HTERT RPE-1 (cell line): ENCODE results near the gene CNPY1.

ENCODE experiments used
- in situ Hi-C: fragments of 300-500 bp; cut with MboI; formaldehyde crosslinking; loops from 4 replicates; pipeline ENCODE4 v1.14.3; 2020; ENCODE audit warnings: low sequenced_read_pairs

Gene CNPY1

DNA sequence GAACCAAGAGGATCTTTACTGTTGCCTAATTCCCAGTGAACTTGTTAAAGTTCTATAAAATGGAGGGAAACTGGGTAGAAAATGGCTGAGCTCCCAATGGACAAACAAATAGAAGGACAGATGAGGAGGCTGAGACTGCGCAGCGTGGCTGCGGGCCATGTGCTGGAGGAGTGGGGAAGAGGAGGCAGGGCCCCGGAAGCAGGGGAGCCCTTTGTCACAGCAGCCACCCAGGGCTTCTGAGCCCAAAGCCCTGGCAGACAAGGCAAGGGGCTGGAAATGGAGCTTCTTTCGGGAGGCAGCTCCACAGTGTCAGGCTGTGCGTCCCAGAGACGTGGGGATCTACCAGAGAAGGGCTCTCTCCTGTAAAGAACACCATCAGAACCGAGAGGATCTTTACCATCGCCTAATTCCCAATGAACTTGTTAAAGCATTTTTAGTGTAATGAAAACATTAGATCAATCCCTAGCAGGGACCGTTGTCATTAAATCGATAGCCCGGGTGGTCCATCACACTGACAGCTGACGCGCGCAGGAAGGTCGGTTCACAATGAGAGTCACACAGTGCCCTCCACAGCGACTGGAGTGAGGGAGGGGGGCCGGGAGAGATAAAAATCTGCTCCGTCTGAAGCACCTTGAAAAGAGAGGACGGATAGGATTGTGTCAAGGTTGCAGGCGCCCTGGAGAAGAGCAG, 14.0 kb upstream of the CNPY1 start:
- in situ Hi-C loops = no loop called here

DNA sequence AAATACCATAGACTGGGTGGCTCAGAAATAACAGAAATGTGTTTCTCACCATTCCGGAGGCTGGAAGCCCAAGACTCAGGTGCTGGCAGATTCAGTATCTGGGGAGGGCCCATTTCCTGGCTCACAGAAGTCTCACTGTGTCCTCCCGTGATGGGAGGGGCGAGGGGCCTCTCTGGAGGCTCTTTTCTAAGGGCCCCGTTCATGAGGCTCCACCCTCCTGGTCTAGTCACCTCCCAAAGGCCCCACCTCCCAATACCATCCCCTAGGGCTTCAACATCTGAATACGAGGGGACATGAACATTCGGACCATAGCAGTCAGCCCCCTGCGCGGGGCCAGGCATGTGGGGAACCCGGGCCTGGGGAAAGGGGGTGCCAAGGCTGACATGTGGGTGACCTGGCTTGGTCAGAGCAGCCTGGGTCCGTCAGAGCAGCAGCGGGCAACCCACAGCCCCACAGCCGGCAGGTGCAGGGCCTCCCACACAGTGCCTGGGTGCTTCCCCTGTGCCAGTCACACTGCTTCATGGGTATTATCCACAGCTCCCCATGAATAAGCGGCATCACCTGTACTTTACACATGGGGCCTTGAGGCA, 13.3 kb upstream of the CNPY1 start:
- in situ Hi-C loops = no loop called here

DNA sequence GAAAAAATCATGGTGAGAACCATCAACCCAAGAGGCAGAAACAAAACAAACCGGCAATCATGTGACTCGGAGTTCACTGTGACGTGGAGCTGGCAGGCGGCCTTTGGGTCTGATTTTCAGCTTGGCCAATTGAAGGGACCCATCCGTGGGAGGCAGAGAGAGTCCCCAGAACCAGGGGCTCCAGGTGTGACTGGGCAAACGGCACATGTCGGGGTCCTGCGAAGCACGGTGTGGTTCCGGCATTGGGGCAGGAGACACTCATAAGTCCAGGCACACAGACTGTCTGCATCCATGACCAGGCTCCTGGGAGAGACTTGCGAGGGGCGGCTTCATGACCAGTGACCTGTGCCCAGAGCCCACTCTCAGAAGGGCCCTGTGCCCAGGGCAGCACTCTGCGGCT, 12.6 kb upstream of the CNPY1 start:
- in situ Hi-C loops = no loop called here

DNA sequence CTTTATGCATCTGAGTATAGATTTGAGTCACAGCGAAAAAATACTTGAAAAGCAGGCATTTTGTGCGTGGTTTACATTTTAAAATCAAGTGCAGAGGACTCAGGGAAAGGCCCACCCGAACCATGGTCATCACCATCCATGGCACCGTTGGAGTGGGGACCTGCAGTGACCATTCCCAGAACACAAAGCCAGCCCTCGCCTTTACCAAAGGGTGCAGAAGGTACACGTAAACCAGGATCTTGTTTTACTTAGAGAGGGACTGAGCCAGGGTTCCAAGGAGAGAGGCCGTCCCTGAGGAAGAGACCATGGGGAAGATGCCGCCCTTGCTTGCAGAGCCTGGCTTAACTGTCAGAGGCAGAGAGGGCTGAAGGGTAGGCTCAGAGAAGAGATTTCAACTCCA, 12.0 kb upstream of the CNPY1 start:
- in situ Hi-C loops = no loop called here

DNA sequence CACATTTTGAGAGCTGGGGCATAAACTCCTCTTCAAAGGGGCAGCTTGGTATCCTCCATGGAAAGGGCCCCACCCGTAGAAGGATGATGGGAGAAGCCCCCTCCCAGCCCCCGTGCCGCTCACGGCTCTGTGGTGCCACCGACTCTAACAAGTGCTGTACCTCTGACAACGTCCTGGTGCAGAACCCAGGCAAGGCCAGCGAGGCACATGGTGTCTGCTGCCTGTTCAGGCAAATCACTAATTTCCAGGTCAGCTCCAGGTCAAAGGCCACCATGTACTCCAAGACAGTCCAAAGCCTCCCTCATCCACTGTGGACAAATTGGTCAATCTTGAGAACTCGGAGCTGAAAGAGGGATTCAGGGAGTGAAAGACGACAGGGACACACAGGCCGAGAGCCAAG, 11.4 kb upstream of the CNPY1 start:
- in situ Hi-C loops = no loop called here

DNA sequence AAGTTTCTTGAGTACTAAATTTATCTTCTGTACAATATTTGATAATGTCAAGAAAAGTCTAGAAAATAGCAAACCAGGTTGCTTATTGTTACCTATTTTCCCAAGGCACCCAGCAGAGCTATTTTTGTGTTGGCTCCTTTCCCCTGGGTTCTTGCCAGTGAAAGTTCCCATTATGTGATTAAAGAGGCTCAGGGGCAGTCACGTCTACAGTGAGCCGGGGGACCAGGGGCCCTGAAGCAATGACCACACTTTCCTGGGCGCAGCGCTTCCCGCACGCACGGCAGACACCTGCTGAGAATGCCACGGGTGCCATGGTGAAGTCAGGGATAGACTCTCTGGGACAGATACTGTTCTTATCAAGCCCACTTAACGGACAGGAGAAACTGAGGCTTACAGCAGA, 10.4 kb upstream of the CNPY1 start:
- in situ Hi-C loops = no loop called here

DNA sequence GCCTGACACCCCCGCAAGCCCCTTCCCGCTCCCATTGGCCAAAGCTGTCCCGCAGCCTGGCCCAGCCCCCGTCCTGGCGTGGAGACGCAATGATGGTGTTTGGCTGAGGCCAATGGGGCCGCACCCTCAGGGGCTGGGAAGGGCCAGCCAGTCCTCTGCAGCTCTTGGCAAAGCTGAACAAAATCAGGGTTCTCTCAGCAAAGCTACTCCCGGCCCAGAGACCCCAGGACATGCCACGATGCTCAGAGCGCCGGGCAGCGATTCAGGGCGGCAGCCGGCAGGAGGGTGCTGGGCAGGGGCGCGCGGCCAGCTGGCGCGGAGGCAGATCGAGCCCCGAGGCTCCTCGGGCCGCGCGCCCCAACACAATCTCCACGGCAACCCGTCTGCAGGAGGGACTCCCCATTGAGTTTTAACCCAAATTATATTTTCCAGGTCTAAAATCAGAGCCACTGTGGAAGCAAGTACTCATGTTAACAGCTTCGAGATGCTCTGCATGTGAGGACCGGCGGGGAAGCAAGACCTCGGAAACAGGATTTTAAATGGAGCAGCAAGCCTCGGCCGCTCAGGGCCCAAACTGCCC, 8.8 kb upstream of the CNPY1 start:
- in situ Hi-C loops = no loop called here

DNA sequence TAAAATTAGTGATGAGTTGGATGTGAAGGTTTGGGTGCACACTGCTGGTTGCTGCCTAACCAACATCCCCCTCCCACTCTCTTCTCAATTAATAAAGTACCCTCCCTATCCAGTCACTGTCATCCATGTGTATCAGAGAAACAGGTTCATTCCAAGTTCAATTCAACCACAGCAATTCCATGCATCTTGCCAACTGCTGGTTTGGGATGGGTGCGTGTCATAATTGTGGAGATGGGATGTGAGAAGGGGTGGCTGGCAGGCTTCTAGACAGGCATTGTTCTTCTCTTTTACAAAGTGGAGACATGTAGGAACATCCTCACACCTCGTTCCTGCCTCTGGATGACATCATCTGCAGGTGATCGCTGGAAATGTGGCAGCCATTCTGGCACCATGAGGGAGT, 7.5 kb upstream of the CNPY1 start:
- in situ Hi-C loops = no loop called here

DNA sequence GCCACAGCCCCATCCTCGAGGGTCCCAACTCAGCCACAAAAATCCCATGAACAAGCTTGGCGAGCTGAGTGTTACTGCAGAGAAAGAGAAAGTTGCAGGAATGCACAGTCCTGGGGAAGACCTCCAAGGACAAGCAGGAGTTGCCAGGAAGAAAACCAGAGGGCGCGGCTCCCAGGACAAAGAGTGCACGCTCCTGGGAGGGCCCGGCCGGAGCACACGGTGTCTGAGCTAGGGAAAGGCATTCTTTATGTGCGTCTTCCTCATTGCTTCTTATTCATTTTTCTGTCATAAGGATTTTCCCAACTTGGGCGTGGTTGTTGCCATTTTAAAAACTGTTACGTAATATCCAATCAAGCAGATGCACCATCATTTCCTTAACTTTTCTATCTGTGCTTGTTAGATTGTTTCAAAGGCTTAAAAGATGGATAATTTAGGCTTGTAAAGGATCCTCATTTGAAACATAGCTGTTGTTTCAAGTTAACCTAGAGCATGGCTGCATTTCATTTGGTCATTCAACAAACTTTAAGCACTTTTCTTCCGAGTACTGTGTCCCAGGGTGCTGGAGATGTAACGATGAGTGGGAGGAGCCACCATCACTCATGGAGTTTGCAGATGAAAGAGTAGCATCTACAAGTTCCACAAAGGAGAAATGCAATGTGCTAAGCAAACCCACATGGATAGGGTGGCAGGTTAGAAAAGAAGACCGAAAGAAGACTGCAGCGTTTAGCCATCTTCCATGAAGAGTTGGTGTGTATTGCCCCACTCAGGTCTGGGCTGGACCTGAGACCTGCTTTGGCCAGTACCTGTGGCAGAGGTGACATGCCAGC, 5.6 kb upstream of the CNPY1 start:
- in situ Hi-C loops = no loop called here

DNA sequence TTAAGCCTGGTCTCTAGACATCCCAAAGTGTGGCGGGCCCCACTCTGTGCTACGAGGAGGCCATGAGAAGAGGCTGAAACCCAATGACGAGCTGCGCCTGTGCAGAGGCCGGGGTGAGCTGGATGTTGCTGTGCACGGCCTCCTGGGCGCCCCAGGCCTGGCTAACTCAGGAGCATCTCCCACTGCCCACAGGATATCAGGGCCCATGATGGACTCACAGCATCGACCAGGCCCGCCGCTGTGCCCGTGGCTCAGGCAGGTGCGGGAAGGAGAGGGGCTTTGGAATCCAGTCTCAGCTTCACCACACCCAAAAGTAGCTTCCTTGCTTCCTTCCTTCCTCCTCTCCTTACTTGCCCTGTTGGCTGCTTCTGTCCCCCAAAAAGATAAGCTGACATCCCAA, 4.6 kb upstream of the CNPY1 start:
- in situ Hi-C loops = no loop called here

DNA sequence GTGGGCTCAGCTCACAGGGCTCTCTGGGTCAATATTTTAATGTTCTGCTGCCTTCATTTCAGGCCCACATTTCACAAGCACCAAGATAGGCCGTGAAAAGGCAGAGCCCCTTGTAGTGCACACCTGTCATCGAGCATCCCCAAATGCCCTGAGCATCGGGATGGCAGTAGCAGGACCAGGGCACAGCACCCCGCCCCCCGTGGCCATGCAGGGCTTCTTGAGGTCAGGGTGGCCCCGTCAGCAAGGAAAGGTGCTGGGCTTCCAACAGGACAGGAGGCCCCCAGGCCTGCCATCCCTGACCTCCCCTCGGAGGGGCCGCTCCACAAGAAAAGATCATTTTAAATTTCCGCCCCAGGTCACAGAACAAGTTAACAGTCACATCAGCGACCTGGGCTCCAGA, 2.9 kb upstream of the CNPY1 start:
- in situ Hi-C loops = no loop called here

DNA sequence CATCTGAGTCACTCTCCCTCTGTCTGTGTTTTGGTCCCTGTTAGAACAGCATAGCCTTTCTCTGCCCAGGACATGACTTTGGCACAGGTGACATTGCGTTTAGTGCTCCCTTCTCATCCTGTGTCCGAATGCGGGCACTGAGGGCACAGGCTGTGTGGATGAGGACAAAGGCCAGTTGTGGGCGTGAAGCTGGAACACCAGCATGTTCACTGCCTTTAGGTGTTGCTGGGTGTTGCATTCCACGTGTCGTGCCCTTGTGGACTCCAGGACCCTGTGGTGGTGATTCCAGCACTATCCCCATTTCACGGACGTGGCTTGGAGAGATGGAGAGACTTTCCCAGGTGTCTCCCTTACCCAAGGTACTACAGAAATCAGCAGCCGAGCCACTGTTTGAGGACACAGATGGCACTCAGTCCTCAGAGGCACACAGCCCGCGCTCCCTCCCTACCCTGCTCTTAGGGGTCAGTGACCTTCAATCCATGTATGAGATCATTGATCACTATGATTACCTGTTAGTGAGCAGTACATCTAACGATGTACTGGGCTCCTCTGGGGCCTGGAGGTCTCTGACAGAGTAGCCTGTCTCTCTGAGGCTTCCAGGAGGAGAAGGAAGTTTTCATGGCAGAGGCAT, 917 bp upstream of the CNPY1 start:
- in situ Hi-C loops = no loop called here

DNA sequence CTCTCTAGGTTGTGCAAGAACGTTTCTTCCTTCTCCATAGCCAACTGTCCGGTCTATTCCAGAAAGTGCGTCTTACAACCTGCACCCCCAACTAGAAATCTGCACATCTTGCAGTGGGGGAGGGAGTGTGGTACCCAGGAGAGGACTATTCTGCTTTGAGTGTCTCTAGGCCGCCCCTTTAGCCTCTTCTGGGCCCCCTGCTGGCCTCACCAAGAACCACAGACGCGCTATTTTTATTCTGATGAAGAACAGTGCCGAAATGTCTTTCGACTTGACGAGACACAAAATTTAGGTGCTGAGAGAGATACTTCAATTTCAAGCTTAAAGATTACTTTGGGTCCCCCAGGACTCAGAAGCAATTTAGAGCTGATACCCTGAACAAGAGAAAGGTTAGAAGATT, 1.0 kb downstream of the CNPY1 start:
- in situ Hi-C loops = no loop called here

DNA sequence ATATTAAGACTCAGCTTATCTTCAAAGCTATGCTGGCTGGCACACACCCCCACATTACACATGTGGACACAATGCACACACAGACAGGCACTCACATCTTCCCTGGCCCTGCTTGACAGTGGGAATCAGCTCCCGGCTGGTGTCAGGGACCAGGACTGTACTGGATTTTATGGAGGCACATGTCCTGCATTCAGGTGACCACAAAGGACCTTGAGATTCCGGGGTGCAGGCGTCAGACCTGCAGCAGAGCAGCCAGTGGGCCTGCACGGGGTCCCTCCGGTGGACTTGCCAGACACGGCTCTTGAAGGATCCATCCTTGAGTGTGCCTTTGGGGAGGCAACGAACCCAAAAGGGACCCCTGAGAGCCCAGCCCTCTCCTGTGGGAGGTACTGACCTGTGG, 1.9 kb downstream of the CNPY1 start:
- in situ Hi-C loops = no loop called here

DNA sequence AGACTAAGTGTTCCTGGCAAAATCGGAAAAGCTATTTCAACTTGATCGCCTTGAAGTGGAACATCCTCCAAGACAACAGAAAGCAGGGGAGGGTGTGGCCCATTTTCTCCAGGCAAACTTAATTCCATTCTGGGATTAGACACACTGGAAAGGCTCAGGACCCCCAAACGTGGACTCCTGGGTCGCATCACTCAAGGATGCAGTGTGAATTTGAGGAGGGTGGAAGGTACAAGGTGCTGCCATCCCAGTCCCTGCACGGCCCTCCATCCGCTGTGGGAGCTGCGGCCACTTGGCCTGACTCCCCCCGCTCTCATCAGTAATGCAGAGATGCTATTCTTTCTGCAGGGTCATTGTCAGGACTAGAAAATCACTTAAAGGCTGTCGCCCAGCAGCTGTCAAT, 2.4 kb downstream of the CNPY1 start:
- in situ Hi-C loops = no loop called here

DNA sequence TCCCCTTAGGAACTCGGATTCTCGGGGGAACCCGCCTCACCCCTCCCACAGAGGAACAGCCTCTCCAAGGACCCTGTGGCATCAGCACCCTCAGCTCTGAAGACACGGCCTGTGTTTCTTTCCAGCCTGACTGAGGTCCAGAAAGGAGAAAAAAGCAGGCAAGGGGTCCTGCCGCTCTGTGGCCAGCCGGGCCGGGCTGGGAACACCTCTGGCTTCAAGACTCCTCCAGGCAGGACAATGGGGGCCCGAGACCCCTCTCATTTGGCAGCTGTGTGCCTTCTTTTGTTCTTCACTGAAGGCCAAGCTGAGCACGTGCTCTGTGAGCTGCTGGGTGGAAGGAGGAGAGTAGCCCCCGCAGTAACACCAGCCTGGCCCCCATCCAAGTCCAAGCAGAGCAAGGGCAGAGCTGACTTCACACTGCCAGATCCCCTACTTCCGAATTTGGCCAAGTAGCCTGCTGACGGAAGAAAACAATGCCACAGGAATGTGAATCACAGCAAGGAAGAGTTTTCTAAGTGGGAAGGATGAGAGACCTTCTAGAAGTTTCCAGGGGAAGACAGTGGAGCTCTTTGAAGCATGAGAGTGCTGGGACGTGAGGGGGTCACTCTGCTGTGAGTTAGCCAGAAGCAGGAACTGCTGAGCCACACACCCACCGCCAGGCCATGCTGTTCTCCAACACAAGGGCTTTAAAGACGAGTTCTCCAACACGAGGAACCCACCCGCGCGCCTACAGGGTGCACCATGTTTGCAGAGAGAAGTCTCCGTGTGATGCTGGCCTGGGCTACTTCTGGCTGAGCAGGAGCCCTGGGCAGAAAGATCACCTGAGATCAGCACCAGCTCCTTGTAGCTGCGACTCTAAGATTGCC, 3.1 kb downstream of the CNPY1 start:
- in situ Hi-C loops = no loop called here

DNA sequence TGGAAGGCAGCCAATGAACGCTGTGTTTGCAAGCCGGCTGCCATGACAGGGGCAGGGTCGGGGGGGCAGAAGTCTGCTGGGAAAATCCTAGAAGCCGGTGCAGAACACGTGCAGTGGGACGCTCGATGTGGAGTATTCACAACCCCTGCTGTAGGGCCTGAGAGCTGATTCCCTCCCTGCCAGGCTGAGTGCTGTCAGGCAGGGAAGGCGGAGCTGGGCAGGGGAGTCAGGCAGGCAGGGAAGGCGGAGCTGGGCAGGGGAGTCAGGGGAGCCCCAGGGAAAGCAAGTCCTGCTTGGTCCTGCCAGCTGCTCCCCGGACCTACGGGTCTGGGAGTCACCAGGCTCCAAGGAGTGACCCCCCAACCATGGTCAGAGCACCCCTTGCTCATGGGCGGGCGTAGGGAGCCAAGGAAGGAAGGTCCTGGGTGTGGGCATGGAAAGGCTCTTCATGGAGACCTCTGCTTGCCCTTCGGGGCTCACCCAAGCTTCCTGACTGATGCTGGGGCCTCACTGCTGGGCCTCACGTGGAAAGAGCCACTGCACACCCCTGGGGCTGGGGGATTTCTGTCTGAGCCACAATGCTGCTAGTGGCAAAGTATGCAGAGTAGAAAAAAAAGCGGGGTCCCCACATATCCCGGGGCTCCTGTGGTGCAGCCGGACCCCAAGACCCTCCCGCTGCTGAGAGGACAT, 4.2 kb downstream of the CNPY1 start:
- in situ Hi-C loops = no loop called here

DNA sequence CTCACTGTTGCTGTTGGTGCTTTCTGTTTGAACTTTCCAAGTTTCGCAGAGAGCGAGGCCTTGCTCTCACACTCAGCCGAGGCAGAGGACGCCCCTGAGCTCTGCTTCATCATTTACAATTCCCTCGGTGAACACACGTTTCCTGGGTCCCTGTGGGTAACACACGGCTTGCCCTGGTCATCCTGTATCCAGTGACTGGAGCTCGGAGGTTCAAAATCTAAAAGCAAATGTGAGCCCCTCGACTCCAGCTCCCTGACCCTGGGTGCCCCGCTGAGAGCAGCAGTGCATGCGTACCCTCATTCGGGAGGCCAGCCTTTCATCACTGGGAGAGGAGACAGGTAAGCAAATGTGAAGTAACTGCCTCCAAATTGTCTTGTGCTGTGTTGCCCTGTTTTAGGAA, 5.8 kb downstream of the CNPY1 start:
- in situ Hi-C loops = no loop called here

DNA sequence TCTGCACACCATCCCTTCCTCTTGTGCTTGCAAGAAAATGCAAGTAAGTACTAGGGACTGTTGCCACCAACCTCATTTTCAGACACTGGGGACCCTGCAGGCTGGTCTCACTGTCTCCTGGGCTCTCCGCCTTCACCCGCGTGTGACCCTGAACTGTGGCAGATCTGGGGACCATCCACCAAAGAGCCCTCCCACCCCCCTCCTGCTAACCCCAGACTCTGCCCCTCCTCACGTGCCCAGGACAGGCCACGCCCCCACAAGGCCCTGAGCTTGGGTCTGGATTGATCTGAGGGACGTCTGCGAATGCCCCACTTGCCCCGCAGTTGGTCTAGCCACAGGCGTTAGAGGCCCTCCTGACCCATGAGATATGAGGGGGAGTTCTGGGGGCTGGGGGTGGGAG, 8.1 kb downstream of the CNPY1 start:
- in situ Hi-C loops = no loop called here

DNA sequence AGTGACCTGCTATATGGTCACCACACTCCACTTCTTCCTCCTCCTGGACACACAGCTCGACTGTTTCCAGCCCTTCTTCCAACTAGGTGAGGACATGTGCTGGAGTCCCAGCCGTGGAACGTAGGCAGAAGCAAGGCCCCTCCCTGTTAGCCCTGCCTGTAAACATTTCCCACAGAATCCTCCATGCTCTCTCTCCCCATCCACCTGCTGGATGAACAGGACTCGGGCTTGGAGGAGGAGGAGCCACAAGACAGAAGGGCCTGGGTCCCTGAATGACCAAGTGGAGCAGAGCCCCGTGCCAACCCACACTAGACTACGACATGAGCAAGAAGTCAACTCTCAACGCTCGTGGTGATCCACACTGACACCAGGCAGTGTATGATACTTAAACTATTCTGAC, 9.9 kb downstream of the CNPY1 start:
- in situ Hi-C loops = no loop called here
